ENCODE data around the gene SKAP1.
A peak's percentile ranks its signal among the peaks of the same experiment; 100 is the strongest.

Gene SKAP1

DNA sequence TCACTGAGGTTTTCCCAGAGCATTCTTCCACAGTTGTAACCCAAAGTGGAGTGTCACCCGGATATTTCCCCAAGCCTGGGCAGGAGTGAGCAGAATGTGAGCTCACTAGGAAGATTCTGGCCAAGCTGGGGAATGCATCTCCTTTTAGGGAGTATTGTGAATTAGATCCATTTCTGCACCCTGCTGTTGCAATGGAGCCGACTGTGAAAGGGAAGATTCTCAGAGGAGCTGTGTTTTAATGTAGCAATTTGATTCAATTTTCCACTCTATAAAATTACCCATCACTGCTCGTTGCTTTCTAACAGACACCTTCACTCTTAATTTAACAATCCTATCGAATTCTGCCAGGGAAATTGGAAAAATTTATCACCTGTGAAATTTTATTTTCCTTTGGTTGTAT, 251.7 kb downstream of the SKAP1 start:
- TF ChIP-seq JUND (IDR thresholded peaks at IDR 0.05; ENCODE audit: low read depth) = no peak
- DNase-seq (ENCODE audit: low read depth in 1 of 2, low spot score in 1 of 2) = no peak
- in situ Hi-C loops (cut with HindIII; ENCODE audit: low pct_unique_long_range_greater_than_20kb, low sequenced_read_pairs) = no loop called here

DNA sequence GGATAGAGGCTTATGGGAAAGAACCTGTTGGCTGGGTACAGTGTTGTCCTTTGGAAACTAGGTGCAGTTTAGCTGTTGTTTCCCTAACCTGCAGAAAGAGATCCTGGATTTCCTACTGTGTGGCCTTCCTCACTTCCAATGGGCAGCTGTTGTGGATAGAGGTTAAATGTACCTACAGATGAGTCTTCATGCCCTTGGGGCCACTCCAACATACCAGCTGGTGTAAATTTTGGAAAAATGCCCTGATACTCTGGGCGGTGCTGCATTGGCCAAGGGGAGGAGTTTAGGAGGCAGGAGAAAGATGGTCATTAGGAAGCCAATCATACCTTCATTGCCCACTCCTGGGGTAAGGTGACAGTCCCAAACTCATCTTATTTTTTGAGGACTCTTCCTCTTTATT, 252.2 kb downstream of the SKAP1 start:
- in situ Hi-C loops (cut with HindIII; ENCODE audit: low pct_unique_long_range_greater_than_20kb, low sequenced_read_pairs) = no loop called here
- DNase-seq (ENCODE audit: low read depth in 1 of 2, low spot score in 1 of 2) = peak in 1 of 2 experiments; percentile 51
- no peak for TF ChIP-seq JUND (IDR thresholded peaks at IDR 0.05; ENCODE audit: low read depth)

GRCh38 chr17:48176471-48176855, 253.6 kb downstream of the SKAP1 start:
- in situ Hi-C loops (cut with HindIII; ENCODE audit: low pct_unique_long_range_greater_than_20kb, low sequenced_read_pairs) = no loop called here

DNA sequence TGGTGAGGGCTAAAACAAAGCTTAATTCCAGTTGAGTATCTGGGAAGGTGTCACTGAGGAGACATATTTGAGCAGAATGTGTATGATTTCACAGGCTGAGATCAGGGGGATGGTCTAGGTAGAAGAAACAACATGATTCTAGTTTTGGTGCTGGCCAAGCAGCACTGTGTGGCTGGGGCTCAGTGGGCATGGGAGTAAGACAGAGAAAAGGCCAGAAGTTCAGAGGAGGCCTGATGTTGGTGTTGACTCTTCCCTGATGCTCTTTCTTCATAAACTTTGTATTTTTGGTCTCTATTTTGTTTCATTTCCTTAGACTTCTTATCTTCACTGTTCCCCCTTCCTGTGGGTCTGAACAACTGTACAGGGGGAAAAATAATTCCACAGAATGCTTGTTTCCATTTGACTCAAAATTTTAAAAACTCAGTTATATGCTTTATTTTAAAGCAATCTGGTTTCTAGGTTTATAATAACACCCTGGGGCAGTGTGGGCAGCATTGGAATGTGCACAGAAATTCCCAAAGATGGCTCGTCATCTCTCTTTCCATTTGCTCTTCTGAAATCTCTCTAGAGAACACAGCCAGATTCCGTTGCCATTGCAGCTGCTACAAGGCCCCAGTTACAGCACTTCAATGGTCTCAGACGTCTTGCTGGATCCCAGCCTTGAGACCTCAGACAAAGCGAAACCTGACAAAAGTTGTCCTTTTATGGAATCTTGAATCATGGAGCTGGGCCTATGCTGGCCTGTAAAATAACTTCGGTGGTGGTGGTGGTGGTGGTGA, 254.1 kb downstream of the SKAP1 start:
- peak in 1 of 2 experiments; percentile 42 for DNase-seq (ENCODE audit: low read depth in 1 of 2, low spot score in 1 of 2)
- TF ChIP-seq JUND (IDR thresholded peaks at IDR 0.05; ENCODE audit: low read depth) = no peak
- in situ Hi-C loops (cut with HindIII; ENCODE audit: low pct_unique_long_range_greater_than_20kb, low sequenced_read_pairs) = no loop called here

More at GRCh38 chr17:48176471-48176855, 253.6 kb downstream of the SKAP1 start:
- DNase-seq (ENCODE audit: low read depth in 1 of 2, low spot score in 1 of 2) = no peak
- no peak for TF ChIP-seq JUND (IDR thresholded peaks at IDR 0.05; ENCODE audit: low read depth)

DNA sequence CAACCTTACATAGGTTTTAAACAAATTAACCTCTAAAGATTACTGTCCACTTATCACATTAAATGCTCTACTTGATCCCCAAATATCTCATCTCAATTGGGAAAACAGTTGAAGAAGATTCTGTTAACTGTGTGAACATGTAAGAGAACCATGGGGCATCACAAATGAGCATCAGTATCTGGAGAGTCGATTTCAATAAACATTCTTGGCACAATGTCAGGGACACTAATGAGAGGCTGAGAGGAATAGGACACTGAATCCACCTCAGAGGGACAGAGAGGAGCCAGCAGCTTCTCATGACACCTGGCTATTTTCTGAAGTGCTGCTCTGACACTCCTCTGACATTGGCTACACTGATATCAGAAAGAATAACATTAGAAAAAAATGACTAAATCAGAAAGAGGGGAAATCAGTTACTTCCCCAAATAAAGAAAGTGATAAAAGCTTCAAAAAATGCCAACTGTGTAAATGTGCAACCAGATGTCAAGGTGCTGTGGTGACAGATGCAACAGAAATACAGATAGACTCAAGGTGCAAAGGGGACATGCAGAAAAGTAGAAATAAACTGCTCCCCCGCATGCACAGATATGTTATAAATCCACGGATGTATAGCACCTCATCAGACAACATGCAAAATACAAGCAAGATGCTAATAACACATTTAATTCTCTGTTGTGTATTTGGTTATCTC, 255.0 kb downstream of the SKAP1 start:
- in situ Hi-C loops (cut with HindIII; ENCODE audit: low pct_unique_long_range_greater_than_20kb, low sequenced_read_pairs) = no loop called here
- no peak for TF ChIP-seq JUND (IDR thresholded peaks at IDR 0.05; ENCODE audit: low read depth)
- DNase-seq (ENCODE audit: low read depth in 1 of 2, low spot score in 1 of 2) = no peak

GRCh38 chr17:48173191-48173984, 256.6 kb downstream of the SKAP1 start:
- TF ChIP-seq JUND (IDR thresholded peaks at IDR 0.05; ENCODE audit: low read depth) = no peak

DNA sequence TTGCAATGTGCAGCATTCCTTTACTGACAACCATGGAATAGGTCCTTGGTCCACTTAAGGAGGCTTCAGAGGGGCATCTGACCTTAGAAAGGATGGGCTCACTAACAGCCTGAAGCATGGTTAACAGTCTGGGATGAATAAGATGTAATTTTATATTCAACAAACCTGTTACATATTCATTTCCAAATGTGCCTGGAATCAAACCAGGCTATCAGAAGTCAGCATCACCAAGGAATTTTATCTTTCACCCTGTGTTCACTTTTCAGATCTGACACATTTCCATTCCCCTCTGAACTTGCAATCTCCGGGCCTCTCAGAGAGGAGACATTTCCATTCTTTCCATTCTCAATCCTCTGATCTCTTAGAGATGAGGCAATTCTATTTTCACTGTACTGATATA, 260.1 kb downstream of the SKAP1 start:
- no peak for DNase-seq (ENCODE audit: low read depth in 1 of 2, low spot score in 1 of 2)
- TF ChIP-seq JUND (IDR thresholded peaks at IDR 0.05; ENCODE audit: low read depth) = no peak

More at GRCh38 chr17:48173191-48173984, 256.6 kb downstream of the SKAP1 start:
- in situ Hi-C loops (cut with HindIII; ENCODE audit: low pct_unique_long_range_greater_than_20kb, low sequenced_read_pairs) = no loop called here
- DNase-seq (ENCODE audit: low read depth in 1 of 2, low spot score in 1 of 2) = no peak

GRCh38 chr17:48163809-48164208, 266.2 kb downstream of the SKAP1 start:
- TF ChIP-seq JUND (IDR thresholded peaks at IDR 0.05; ENCODE audit: low read depth) = no peak
- in situ Hi-C loops (cut with HindIII; ENCODE audit: low pct_unique_long_range_greater_than_20kb, low sequenced_read_pairs) = no loop called here
- no peak for DNase-seq (ENCODE audit: low read depth in 1 of 2, low spot score in 1 of 2)

More for the DNA sequence above, 260.1 kb downstream of the SKAP1 start:
- in situ Hi-C loops (cut with HindIII; ENCODE audit: low pct_unique_long_range_greater_than_20kb, low sequenced_read_pairs) = no loop called here

DNA sequence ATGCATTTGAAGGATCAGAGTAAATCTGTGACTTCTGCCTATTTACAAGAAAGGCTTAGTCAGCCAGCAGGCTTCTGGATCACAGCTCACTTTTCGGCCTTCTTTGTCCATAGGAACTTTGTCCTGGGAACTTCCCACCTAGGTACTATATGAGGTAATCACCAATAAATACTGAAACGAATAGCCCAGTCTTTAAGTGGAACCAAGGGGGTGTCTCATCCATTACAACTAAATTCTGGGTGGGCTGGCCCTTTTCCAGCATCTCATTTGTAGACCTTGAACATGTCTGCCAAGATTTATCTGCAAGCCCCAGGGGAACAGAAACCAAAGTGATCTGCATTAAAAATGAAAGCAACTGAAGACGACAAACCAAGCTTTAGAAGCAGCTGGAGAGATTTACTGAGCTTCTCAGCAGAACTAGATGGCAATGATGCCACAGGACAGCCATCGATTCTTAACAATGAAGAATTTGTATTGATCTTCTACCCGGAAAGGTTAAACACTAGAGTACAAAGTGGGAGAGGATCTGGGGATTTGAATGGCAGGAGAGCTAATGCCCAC, 267.0 kb downstream of the SKAP1 start:
- DNase-seq (ENCODE audit: low read depth in 1 of 2, low spot score in 1 of 2) = no peak
- in situ Hi-C loops (cut with HindIII; ENCODE audit: low pct_unique_long_range_greater_than_20kb, low sequenced_read_pairs) = no loop called here
- TF ChIP-seq JUND (IDR thresholded peaks at IDR 0.05; ENCODE audit: low read depth) = no peak

DNA sequence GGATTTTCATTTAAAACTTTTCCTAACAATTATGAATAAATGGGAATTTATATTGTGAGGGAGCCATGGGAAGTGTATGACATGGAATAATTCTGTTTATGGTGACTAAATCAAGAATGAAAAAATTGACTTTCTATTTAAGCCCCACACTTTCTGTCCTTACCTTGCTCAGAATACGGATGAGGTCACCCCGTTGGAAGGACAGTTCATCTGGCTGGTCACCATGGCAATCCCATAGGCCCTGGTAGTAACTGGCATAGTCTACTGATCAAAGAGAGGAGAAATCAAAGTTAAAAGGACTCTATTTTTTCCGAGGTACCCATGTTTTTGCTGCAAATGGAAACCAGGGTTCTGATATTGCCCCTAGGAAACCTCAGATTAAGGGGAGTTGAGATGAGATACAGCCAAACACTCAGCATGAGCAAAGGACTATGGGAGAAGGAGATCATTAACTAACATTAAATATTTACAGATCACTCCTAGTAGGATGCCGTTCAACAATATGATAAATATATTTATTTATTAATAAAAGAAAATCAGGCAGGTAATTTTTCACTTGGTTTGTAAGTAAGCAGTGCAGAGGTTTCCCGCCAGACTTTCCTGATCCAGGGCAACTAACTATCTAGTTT, 267.6 kb downstream of the SKAP1 start:
- no peak for TF ChIP-seq JUND (IDR thresholded peaks at IDR 0.05; ENCODE audit: low read depth)
- no peak for DNase-seq (ENCODE audit: low read depth in 1 of 2, low spot score in 1 of 2)
- in situ Hi-C loops (cut with HindIII; ENCODE audit: low pct_unique_long_range_greater_than_20kb, low sequenced_read_pairs) = no loop called here

DNA sequence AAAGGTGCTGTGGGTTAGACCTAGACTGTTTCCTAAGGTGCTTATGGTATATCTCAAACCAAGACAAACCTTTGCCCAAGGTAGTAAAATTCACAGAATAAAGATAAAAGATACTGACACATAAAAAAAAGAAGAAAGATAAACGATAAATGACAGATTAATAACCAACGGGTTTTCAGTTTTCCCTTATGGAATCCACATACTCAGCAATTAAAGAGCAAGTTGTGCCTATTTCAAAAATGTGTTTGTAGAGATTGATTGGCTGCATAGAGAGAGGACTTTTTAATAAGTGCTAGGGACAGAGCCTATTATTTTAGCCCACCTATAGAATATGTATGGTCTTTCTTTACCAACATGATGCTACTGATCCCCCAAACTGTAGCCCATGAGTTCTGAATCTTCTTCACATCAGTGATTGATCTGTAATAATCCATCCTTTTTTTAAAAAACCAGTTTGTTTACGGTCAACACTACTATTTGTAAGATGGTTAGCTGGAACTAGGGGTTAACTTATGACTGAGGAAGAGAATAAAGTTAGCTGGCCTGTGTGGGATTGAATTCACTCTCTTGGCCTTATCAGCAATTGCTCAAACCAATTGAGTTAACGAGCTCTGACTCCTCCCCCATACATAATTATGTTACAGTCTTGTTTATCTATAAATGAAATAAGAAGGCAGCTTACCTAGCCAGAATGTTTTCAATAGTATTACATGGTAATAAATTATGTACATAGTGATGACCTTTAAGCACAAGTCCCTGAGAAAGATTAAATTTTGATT, 268.7 kb downstream of the SKAP1 start:
- no peak for DNase-seq (ENCODE audit: low read depth in 1 of 2, low spot score in 1 of 2)
- in situ Hi-C loops (cut with HindIII; ENCODE audit: low pct_unique_long_range_greater_than_20kb, low sequenced_read_pairs) = no loop called here
- no peak for TF ChIP-seq JUND (IDR thresholded peaks at IDR 0.05; ENCODE audit: low read depth)

All from T47D (cell line).